Measurements from ENCODE around the gene RPL31.
"Not testable (repeated sequence)": the region's sequence is repeated elsewhere in the genome, so short reads cannot be mapped to it uniquely, and the experiment has no call there.

Gene RPL31

GRCh38 chr2:101032084-101032776 is 30.1 kb downstream of the RPL31 start:
- no peak for DNase-seq

- DNase-seq, result peak; percentile 6
These were observed 34.5 kb downstream of the RPL31 start for GRCh38 chr2:101036562-101036961.

DNA sequence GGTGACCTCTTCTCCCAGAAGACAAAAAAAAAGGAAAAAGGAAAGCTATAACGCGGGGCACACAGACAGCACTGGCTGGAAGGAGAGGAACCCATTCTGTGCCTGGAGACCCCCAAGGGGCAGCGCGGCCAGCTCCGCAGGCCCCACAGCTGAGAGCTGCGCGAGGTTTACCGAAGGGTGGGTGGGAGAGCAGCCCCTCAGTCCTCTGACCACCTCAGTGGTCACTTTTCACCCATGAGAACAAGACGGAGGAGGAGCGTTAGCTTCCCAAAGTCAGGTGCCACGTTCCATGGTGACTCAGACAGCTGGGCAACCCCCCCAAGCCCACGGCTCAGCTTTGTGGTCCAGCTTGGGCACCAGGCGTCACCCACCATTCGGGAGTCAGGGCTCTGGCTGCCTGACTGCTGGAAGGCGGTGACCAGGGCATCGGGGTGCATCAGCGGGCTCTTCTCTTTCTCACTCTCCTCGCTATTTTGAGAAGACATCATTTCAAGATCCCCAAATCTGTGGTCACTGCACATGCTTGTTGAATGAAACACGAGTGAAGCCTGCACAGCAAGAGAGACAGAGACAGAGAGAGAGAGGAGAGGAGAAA is 35.2 kb downstream of the RPL31 start:
- no peak for DNase-seq

DNA sequence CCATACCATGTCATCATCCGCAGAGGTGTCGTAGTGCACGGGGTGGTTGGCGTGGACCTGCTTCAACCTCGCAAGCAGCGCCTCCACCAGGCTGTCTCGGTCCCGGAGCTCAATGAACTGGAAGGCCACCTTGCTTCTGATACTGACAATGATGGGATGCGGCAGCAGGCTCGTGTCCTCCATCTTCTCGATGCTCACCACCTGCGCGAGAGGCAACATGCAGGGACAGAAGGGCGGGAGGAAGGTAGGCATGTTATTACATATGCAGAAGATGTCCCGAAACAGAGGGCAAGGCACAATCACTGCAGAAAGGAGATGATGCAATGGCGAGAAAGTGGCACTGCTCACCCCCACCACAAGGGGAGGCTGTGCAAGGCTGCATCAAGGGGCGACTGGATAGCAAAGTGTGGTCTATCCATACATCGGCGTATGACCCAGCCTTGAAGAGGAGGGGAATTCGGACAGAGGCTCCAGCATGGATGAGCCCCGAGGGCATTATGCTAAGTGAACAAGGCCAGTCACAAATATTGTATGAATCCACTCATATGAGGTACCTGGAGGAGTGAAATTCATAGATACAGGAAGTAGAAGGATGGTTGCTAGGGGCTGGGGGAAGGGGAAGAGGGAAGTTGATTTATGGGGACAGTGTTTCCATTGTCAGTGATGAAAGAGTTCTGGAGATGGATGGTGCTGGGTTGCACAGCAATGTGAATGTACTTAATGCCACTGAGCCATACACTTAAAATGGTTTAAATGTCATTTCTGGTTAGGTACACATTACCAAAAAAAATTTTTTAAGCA is 36.6 kb downstream of the RPL31 start:
- DNase-seq, result peak; percentile 27

DNA sequence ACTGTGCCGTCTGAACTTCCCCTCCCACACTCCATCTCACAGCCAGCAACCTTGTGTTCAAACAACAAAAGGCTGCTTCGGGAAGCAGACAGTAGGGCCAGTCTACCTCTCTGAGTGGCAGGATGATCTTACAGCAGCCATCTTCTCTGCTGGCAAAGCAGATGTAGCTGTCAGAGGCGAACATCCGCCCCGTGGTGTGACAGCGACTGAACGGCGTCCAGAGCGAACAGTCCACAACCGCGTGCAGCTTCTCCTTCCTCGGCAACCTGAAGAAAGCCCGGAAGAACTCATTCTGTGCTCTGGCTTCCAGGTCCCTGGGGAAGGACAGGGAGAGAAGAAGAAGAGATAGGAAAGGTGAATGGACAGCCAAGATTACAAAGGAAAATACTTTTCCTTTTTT is 38.0 kb downstream of the RPL31 start:
- no peak for DNase-seq

GRCh38 chr2:101040761-101041160 is 38.7 kb downstream of the RPL31 start:
- DNase-seq, result no peak

- no peak for DNase-seq
These were observed 39.3 kb downstream of the RPL31 start for GRCh38 chr2:101041413-101041812.

- DNase-seq, result no peak
These were observed 43.2 kb downstream of the RPL31 start for GRCh38 chr2:101045330-101045729.

DNA sequence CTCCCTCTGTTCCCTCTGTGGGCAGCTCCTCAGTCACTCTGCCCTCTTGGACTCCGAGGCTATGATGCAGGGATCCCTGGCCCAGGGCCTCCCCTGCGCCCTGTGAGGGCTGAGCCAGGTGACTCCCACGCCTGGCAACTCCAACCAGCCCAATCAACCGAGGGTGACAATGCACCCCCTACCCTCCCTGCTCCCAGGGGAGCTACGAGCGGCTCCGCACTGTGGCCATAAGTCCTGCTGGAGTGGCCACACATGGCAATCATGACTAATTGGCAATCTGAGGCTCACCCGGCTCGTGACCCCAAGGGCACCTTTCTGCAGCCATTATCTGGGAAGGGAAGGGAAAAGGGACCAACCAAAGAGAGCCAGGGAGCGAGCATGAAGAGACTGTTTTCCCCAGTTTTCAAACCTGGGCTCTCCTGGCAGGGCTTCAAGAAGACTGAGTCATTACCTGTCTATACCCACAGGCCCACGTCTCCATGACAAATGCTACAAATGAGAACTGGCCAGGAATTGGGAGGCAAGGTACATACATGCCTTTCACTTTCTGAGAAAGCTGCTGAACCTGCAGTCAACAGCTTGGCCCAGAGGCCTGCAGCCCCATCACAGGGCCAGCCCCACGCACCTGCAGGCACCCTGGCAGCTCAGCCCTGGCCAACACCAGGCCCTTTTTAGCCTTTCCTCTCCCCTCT is 45.1 kb downstream of the RPL31 start:
- DNase-seq, result no peak

DNA sequence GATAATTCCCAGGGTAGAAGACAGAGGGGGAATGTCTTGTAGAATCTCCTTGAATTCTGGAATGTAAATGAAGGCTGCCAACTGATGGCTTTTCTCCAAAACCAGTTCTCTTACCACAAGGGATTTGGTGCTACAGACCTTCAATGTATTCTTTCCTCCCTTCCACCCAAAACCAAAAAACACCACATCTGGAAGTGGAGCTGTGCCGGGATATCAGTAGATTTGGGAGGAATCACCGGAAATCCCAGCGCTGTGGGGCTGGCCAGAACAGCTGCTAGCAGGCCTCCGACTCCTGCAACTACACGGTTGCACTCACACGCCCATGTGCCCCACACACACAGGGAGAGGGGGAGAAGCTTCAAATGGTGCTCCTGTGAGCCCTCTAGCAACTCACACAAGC is 45.7 kb downstream of the RPL31 start:
- DNase-seq, result no peak

- no peak for DNase-seq
These were observed 46.7 kb downstream of the RPL31 start for GRCh38 chr2:101048756-101049155.

DNA sequence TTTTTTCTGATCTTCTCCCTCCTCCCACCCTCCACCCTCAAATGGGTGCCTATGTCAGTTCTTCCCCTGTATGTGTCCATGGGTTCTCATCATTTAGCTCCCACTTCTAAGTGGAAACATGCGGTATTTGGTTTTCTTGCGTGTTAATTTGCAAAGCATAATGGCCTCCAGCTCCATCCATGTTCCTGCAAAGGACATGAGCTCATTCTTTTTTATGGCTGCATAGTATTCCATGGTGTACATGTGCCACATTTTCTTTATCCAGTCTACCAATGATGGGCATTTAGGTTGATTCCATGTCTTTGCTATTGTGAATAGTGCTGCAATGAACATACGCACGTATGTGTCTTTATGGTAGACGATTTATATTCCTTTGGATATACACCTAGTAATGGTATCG is 48.8 kb downstream of the RPL31 start:
- DNase-seq, result not testable (repeated sequence)

GRCh38 chr2:101052147-101052546 is 50.1 kb downstream of the RPL31 start:
- no peak for DNase-seq

GRCh38 chr2:101053117-101053516 is 51.0 kb downstream of the RPL31 start:
- no peak for DNase-seq
